ENCODE data around the gene EXOC5.

The EXOC5 gene

DNA sequence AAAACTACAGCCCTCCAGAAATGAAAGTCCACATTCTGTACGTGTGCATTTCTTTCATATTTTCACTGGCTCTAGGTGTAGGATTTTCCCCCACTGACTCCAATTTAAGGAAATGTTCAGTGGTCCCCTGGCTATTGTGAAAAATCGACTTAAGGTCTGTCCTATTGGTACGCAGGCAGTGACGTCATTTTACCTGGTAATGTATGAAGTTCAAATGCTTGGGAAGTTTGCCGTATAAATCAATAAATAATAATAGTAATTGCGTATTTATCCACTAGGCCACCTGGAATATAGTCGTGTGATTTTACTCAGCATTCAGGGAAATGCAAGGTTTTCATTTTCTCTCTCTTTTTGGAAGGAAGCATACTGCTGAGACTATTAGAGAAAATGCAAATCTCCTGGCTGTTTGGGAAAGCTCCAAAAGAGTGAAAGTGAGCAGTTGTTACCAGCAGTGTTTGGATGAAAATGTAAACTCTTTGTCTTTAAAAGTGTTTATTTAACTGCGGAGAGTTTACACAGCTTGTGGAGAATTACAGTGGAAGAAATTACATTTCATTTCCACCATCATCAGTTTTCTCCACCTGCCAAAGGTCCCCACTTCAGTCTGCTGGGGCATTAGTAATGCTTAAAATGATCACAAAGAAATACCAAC is 107.0 kb downstream of the EXOC5 start:
- DNase-seq: no peak

GRCh38 chr14:57160333-57160732 is 108.4 kb downstream of the EXOC5 start:
- DNase-seq: no peak

- DNase-seq: no peak
Measured at GRCh38 chr14:57153286-57153685, 115.4 kb downstream of the EXOC5 start.
